Measurements from ENCODE around the gene ARHGAP22. TPM values are rescaled to one million over a fixed set of nuclear protein-coding genes. Genes with fewer than 3 reads are reported as not detected.

The ARHGAP22 gene
- total RNA-seq, 8 experiments from 2014 or later, result 0.72 to 9.3 (median 1.8) TPM

DNA sequence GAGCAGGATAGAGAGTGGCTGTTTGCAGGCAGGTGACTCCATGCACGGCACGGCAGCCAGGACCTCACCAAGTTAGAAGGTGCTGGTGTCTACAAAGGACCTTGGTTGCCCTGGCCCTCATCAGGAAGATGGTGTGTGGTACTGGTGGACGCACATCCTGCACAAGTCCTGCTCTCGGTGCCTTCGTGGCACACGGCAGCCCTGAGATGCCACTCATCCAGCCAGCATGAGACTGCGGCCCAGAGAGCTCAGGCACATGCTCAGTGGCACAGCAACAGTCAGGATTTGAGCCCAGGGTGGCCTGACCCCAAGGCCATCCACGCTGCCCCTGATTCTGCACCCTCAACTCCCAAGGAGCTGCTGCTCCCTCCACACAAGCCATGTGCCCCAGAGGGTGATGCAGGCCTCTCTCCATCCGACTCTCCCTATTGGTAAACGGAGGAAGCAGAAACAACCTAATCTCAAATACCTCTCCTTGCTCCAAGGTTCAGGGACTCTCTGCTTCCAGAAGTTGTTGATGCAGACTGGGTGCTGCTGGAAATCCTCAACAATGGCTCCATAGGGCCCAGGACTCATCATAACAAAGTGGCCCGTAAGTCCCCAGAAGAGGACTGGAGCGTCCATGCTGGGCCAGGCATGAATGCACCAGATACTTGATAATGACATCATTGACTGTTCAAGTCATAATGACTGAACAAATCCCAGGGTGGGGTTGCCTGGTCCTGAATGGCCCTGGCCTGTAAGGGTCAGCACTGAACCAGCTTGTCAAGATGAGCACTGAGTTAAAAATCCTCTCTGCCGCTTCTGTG lies 93.6 kb downstream of the ARHGAP22 start:
- Histone ChIP-seq H3K4me3 (no peak overlapping the region), H3K4me1 (replicated peaks in 1 of 2) (no peaks in the 10 kb centered on the region), H3K27ac (no peak overlapping the region)
- 80 to 100% (median 84%) methylated on average over 1 to 7 of the region's 13 CpGs; no CpG with 5 or more reads in 3 of the 10 experiments for WGBS, 10 experiments
- ATAC-seq (replicated peaks in 6 of 8), result peak in 2 of 8 experiments; percentile 14 to 26
- in situ Hi-C loops (cut with MboI; ENCODE audit: low pct_unique_long_range_greater_than_20kb in 2 of 9, low sequenced_read_pairs in 9 of 9, unreplicated experiment in 9 of 9), result loop anchor here in 2 of 9 experiments (25.0 kb wide), 1 partner anchor 149 kb away; no protein-coding TSS in a partner anchor

DNA sequence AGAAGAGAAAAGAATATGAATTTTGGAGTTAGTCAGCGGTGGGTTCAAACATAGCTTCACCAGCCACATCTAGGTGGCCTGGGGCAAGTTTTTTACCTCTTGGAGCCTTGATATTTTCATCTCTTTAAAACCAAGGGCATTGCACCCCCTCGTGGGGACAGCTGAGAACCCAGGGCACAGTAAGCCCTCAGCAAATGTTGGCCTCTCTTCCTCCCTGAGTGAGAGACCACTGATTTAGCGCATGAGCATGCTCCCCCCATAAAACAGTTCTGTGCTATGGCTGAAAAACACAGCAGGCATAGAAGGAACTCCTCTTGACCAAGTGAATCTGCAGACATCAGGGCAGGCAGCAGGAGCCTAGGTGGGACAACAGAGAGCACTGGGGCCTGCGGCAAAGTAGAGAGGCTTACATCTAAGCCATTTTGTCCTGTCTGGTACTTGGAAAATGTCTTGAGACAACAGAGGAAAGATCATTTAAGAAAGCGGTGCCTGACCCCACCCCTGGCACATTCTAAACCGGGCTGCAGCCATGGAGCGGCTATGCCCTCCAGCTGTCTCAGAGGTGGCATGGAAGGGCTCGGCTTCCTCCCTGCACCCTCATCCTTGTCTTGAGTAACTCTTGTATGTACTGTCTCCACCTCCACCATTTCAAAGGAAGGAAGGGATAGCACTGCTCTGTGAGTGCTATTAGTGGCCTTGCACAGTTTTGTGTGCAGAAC lies 94.7 kb downstream of the ARHGAP22 start:
- peak in 1 of 8 experiments; percentile 63 for ATAC-seq (replicated peaks in 6 of 8)
- Histone ChIP-seq H3K27ac (no peak overlapping the region), H3K4me3 (no peak overlapping the region), H3K4me1 (replicated peaks in 1 of 2) (no peaks in the 10 kb centered on the region)
- 32 to 88% (median 71%) methylated on average over 1 to 6 of the region's 8 CpGs; no CpG with 5 or more reads in 2 of the 10 experiments for WGBS, 10 experiments
- in situ Hi-C loops (cut with MboI; ENCODE audit: low pct_unique_long_range_greater_than_20kb in 2 of 9, low sequenced_read_pairs in 9 of 9, unreplicated experiment in 9 of 9), result loop anchor here in 2 of 9 experiments (10.0 to 25.0 kb wide), 2 partner anchors 65 to 148 kb away; no protein-coding TSS in a partner anchor

DNA sequence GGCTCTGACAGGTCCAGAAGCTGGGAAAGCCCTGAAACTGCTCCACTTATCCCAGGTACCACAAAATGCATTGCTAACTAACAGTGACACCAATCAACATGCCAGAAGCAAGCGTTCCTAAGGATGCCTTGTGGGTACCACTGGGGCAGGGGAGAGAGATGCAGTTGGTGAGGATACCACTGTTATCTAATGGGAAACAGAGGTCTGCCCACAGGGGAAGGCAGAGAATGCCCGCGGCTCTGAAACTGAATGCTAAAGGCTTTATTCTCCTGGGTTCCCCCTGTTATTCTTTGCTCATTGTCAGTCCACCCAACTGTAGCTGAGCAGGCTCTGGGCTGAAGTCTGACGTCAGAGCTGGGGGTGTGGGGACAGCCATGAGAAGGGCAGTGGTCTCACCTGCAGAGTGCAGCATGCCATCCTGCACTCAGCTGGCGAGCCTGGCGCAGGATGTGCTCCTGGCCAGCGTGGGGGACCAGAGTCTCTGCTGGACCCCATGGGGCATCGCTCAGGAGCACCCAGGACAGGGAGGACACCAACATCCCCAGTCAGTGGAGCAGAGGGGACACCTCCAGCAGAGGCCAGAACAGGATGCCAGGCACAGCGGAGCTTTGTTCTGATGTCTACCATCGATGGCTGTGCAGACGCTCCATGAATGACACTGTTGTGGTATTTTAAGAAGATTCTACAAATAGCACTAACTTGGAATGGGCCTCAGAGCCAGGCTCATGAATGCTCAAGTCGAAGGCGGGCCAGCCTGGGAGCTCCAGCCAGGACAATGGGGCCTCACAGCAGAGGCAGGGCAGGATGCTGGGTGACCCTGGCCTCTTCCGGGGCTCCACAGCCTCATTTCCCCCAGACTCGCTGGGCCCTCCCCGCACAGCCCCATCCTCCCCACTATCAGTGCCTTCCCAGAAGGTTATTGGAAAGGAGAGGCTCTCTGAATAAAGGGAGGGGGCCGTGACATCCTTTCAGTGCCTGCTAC lies 95.8 kb downstream of the ARHGAP22 start:
- Histone ChIP-seq H3K4me3 (no peak overlapping the region), H3K27ac (no peak overlapping the region), H3K4me1 (replicated peaks in 1 of 2) (no peaks in the 10 kb centered on the region)
- in situ Hi-C loops (cut with MboI; ENCODE audit: low pct_unique_long_range_greater_than_20kb in 2 of 9, low sequenced_read_pairs in 9 of 9, unreplicated experiment in 9 of 9), result loop anchor here in 2 of 9 experiments (10.0 to 25.0 kb wide), 2 partner anchors 64 to 147 kb away; no protein-coding TSS in a partner anchor
- WGBS, 10 experiments, result 0 to 100% (median 95%) methylated on average over 1 to 6 of the region's 17 CpGs; no CpG with 5 or more reads in 2 of the 10 experiments
- no peak for ATAC-seq (replicated peaks in 6 of 8)

DNA sequence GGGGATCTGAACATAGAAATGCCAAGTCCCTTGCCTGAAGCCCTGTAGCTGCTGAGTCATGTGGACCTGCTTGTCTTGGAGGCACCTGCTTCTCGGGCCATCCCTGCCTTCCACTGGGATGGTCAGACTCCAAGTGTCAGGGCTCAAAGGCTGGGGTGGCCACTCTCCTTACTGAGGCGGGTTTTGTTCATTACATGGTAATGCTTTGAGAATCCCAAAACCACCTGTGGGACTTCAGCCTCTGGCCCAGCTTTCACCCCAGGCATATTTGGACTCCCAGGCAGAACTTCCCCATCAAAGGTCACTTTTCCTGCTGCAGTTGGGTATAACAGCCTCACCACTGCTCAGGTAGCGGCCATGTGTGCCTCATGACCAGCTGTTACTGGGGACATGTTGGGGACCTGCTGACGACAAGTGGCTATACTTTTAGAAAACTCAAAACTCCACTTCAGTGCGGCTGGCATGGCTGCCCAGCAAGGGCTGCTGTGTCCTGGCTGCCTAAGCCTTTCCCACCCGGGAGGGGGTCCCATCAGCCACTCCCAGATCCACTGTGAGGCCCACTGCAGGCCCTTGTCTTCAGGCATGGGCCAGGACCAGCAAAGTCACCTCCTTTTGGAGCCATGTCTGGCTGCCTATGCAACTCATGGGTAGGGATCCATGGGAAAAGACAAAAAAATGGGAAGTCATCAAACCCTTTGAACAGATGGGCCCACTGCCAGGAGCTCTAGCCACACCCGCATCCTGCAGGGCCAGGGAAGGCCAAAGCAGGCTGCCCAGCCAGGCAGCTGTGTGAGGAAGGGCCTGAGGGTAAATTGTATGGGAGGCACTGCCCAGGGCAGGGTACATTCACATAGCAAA lies 96.7 kb downstream of the ARHGAP22 start:
- Histone ChIP-seq H3K27ac (no peak overlapping the region), H3K4me1 (replicated peaks in 1 of 2) (no peaks in the 10 kb centered on the region), H3K4me3 (no peak overlapping the region)
- WGBS, 10 experiments, result 20 to 100% (median 100%) methylated on average over 1 to 2 of the region's 7 CpGs; no CpG with 5 or more reads in 3 of the 10 experiments
- ATAC-seq (replicated peaks in 6 of 8), result peak in 3 of 8 experiments; percentile 68 to 88 (median 75)
- in situ Hi-C loops (cut with MboI; ENCODE audit: low pct_unique_long_range_greater_than_20kb in 2 of 9, low sequenced_read_pairs in 9 of 9, unreplicated experiment in 9 of 9), result loop anchor here in 2 of 9 experiments (10.0 to 25.0 kb wide), 2 partner anchors 63 to 146 kb away; no protein-coding TSS in a partner anchor

DNA sequence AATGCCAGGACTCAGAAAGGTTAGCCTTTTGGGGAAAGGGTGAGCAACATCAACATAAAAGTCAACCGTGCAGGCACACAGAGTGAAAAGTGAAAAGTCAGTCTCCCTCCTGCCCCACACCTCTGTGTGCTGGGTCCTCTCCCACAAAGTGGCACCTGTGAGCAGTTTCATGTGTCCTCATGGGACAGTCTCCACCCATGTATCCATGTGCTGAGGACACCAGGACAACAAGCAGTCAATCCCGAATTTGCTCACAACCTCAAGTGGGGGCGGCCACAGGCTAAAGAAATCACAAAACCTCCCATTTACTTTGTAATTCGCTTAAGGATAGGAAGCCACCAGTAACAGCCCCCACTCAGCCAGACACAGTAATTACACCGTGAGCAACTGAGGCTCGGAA lies 97.4 kb downstream of the ARHGAP22 start:
- ATAC-seq (replicated peaks in 6 of 8), result no peak
- H3K4me1 ChIP-seq (replicated peaks in 1 of 2), result no peaks in the 10 kb centered on the region
- no peak overlapping the region for H3K27ac ChIP-seq
- WGBS, 10 experiments, result 17 to 100% (median 42%) methylated on average over 1 to 3 of the region's 6 CpGs; no CpG with 5 or more reads in 5 of the 10 experiments
- in situ Hi-C loops (cut with MboI; ENCODE audit: low pct_unique_long_range_greater_than_20kb in 2 of 9, low sequenced_read_pairs in 9 of 9, unreplicated experiment in 9 of 9), result loop anchor here in 2 of 9 experiments (10.0 to 25.0 kb wide), 2 partner anchors 63 to 145 kb away; no protein-coding TSS in a partner anchor
- no peak overlapping the region for H3K4me3 ChIP-seq

DNA sequence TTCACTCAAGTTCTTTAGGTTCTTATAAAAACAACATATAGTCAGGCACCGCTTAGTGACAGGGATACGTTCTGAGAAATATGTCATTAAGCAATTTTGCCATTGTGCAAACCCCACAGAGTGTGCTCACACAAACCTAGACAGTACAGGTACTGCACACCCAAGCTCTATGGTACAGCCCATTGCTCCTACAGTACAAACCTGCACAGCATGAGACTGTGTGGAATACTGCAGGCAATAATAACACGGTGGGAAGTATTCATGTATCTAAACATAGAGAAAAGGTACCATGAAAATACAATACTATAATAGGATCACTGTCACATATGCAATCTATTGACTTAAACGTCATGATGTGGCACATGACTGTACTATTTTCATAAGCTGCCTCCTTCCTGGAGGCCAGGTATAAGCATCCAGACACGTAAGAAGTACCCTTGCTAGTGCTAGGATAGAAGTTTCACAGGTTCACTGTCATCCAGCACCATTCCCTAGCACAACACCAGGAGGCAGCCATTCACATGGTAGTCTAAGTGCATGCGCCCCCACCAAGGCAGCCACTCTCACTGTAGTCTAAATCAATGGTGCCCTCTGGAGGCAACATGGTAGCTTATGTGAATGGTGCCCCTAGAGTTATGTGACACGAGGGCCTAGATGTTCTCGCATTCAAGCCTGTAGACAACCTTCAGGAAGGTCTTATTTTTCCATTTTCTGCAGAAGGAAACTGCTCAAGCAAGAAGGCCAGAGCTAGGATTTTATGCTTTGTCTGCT lies 98.5 kb downstream of the ARHGAP22 start:
- Histone ChIP-seq H3K27ac (no peak overlapping the region), H3K4me1 (replicated peaks in 1 of 2) (no peaks in the 10 kb centered on the region), H3K4me3 (no peak overlapping the region)
- in situ Hi-C loops (cut with MboI; ENCODE audit: low pct_unique_long_range_greater_than_20kb in 2 of 9, low sequenced_read_pairs in 9 of 9, unreplicated experiment in 9 of 9), result loop anchor here in 2 of 9 experiments (10.0 to 25.0 kb wide), 2 partner anchors 62 to 144 kb away; no protein-coding TSS in a partner anchor
- 67 to 100% (median 90%) methylated on average over 1 to 4 of the region's 8 CpGs; no CpG with 5 or more reads in 3 of the 10 experiments for WGBS, 10 experiments
- peak in 3 of 8 experiments; percentile 26 to 66 (median 41) for ATAC-seq (replicated peaks in 6 of 8)

DNA sequence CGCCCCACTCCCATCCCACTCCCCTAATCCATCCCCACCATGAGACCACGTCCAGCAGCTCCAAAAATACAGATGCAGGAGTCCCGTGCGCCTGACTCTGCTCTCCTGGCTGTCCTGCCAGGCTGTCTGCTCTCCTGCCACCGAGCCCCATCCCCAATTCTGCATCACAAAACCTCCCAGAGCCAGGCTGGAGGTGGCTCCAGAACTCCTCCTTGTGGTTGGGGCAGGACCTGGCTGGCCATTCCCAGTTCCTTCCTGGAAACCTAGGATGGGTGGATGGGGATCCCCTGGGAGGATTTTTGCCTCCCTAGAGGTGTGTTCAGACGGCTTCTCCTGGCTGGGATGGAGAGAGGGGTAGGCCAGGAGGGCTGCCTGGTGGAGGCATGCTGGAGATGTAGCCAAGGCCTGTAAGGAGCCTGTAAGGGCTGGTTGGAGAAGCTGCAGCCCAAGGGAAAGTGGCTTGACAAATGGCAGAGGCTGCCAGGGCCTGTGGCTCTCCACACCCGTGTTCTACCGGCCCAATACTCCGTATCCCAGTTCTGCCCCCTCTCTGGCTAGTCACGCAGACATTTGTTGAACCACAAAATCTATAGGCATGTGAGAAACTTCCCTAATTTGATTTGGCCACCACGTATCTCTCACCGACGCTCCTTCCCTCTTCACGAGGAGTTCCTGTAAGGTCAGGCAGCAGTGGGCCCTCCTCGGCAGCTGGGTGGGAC lies 99.3 kb downstream of the ARHGAP22 start:
- Histone ChIP-seq H3K4me3 (no peak overlapping the region), H3K4me1 (replicated peaks in 1 of 2) (no peaks in the 10 kb centered on the region), H3K27ac (no peak overlapping the region)
- in situ Hi-C loops (cut with MboI; ENCODE audit: low pct_unique_long_range_greater_than_20kb in 2 of 9, low sequenced_read_pairs in 9 of 9, unreplicated experiment in 9 of 9), result loop anchor here in 2 of 9 experiments (10.0 to 25.0 kb wide), 2 partner anchors 61 to 143 kb away; no protein-coding TSS in a partner anchor
- no peak for ATAC-seq (replicated peaks in 6 of 8)
- WGBS, 10 experiments, result 80 to 100% (median 91%) methylated on average over 1 to 9 of the region's 15 CpGs; no CpG with 5 or more reads in 3 of the 10 experiments

DNA sequence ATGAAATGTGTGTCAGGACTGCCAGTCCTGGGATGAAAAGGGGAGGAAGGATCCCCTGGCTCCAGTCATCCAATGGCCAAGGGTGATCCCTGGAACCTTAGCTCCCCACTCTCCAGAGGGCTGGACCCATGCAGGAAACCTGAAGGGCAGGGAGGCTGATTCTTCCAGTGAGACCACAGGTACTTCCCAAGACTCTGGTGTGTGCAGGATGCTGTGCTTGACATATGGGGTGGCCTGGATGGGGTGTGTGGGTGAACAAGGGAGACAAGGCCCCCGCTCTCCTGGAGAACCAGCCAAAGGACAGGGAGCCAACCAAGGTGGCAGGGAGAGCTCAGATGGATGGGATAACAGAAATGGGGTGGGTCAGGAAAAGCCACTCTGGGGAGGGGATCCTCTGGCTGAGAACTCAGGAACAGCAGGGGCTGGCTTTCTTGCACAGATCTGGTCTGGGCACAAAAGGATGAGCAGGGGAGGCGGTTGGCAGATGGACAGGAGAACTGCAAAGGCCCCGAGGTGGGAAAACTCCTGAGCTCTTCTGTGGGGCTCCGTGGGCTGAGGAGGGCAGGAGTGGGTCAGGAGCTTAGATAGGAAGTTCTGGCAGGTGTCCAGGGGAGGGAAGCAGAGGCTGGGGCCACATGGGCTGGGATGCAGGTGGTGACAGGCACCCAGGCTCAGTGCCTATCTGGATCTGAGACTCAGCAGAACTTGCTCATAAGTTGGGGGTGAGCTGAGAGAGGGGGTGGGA lies 100.6 kb downstream of the ARHGAP22 start:
- in situ Hi-C loops (cut with MboI; ENCODE audit: low pct_unique_long_range_greater_than_20kb in 2 of 9, low sequenced_read_pairs in 9 of 9, unreplicated experiment in 9 of 9), result loop anchor here in 2 of 9 experiments (10.0 to 25.0 kb wide), 2 partner anchors 60 to 142 kb away; no protein-coding TSS in a partner anchor

DNA sequence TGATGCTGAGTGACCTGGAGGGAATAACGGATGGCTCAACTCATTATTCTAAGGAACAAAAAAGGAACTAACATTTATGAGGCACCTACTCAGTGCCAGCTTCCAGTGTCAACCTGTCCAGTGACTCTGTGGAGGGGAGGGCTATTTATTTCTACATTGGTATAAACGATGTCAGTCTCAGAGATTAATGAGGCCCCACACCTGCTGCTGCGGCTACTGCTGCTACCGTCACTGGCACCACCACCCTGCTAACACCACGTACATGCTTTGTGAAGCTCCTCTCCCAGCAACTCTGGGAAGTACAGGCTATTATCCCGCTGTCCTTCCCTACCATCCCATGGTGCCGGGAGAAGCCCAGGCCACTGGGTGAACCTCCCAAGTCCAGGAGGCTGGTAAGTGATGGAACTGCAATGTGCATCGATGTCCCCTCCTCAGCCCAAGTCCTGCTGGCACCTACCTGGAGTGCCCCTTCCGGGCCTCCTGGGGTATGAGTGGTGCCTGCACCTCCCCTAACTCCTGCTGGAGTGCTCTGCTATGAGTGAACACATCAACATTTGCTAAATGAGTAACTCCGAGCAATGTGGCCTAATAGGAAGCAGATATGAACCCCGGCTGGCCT lies 101.5 kb downstream of the ARHGAP22 start:
- in situ Hi-C loops (cut with MboI; ENCODE audit: low pct_unique_long_range_greater_than_20kb in 2 of 9, low sequenced_read_pairs in 9 of 9, unreplicated experiment in 9 of 9), result loop anchor here in 2 of 9 experiments (10.0 to 25.0 kb wide), 2 partner anchors 59 to 141 kb away; no protein-coding TSS in a partner anchor

More for the DNA sequence above, 100.6 kb downstream of the ARHGAP22 start:
- Histone ChIP-seq H3K4me3 (no peak overlapping the region), H3K4me1 (replicated peaks in 1 of 2) (no peaks in the 10 kb centered on the region), H3K27ac (no peak overlapping the region)
- ATAC-seq (replicated peaks in 6 of 8), result no peak
- WGBS, 10 experiments, result 60 to 100% (median 91%) methylated on average over 1 to 3 of the region's 4 CpGs; no CpG with 5 or more reads in 6 of the 10 experiments

More for the DNA sequence above, 101.5 kb downstream of the ARHGAP22 start:
- 72 to 100% (median 87%) methylated on average over 1 to 6 of the region's 11 CpGs; no CpG with 5 or more reads in 2 of the 10 experiments for WGBS, 10 experiments
- H3K4me1 ChIP-seq (replicated peaks in 1 of 2), result no peaks in the 10 kb centered on the region
- H3K4me3 ChIP-seq, result no peak overlapping the region
- ATAC-seq (replicated peaks in 6 of 8), result no peak
- no peak overlapping the region for H3K27ac ChIP-seq

Measured in motor neuron (in vitro differentiated cells).